ENCODE measurements around the gene HOXB5.

The HOXB5 gene

GRCh38 chr17:48606892-48607614, 13.5 kb upstream of the HOXB5 start:
- H3K27ac ChIP-seq (ENCODE audit: low read depth, low read length, poor library complexity, severe bottlenecking) = no peak overlapping the region
- H3K4me1 ChIP-seq (ENCODE audit: insufficient read depth, low read length, severe bottlenecking) = peaks cover 3% of the 10 kb centered on the region
- no peaks in the 10 kb centered on the region for H3K36me3 ChIP-seq (ENCODE audit: insufficient read depth, low read length)
- H3K9me3 ChIP-seq (ENCODE audit: low read length) = no peaks in the 10 kb centered on the region
- H3K27me3 ChIP-seq (ENCODE audit: insufficient read depth, low read length) = peaks cover under 1% of the 10 kb centered on the region; the same call in 1 of the 2 replicates
- no peak overlapping the region for H2AFZ ChIP-seq (ENCODE audit: low read length)
- no peaks in the 10 kb centered on the region for H3K79me2 ChIP-seq (ENCODE audit: insufficient read depth, low read length)
- H3K9ac ChIP-seq (ENCODE audit: low read length) = no peak overlapping the region
- H3K4me3 ChIP-seq (ENCODE audit: low read depth, low read length, poor library complexity, severe bottlenecking) = no peak overlapping the region
- TF ChIP-seq CTCF (IDR thresholded peaks at IDR 0.05; ENCODE audit: low read length) = no peak
- no peak for TF ChIP-seq EZH2 (IDR thresholded peaks at IDR 0.05; ENCODE audit: borderline replicate concordance, low read length)
- no peaks in the 10 kb centered on the region for H3F3A ChIP-seq (ENCODE audit: insufficient read depth, low read length)
- no peaks in the 10 kb centered on the region for H4K20me1 ChIP-seq (ENCODE audit: insufficient read depth, low read length)
- H3K4me2 ChIP-seq (ENCODE audit: low read length) = no peak overlapping the region
- H3K9me2 ChIP-seq (ENCODE audit: low read depth, low read length) = no peaks in the 10 kb centered on the region

- Histone ChIP-seq H3K9me3 (ENCODE audit: low read length) (no peaks in the 10 kb centered on the region), H3K36me3 (ENCODE audit: insufficient read depth, low read length) (no peaks in the 10 kb centered on the region), H3F3A (ENCODE audit: insufficient read depth, low read length) (no peaks in the 10 kb centered on the region), H4K20me1 (ENCODE audit: insufficient read depth, low read length) (no peaks in the 10 kb centered on the region), H3K79me2 (ENCODE audit: insufficient read depth, low read length) (no peaks in the 10 kb centered on the region), H3K4me2 (ENCODE audit: low read length) (no peak overlapping the region), H3K27me3 (ENCODE audit: insufficient read depth, low read length) (peaks cover 5% of the 10 kb centered on the region; the same call in 1 of the 2 replicates), H3K27ac (ENCODE audit: low read depth, low read length, poor library complexity, severe bottlenecking) (no peak overlapping the region), H2AFZ (ENCODE audit: low read length) (no peak overlapping the region), H3K9me2 (ENCODE audit: low read depth, low read length) (no peaks in the 10 kb centered on the region), H3K4me1 (ENCODE audit: insufficient read depth, low read length, severe bottlenecking) (peaks cover 3% of the 10 kb centered on the region), H3K4me3 (ENCODE audit: low read depth, low read length, poor library complexity, severe bottlenecking) (no peak overlapping the region), H3K9ac (ENCODE audit: low read length) (no peak overlapping the region)
- TF ChIP-seq CTCF (IDR thresholded peaks at IDR 0.05; ENCODE audit: low read length) = no peak
- TF ChIP-seq EZH2 (IDR thresholded peaks at IDR 0.05; ENCODE audit: borderline replicate concordance, low read length) = no peak
Observed at GRCh38 chr17:48605991-48606891, 12.7 kb upstream of the HOXB5 start.

GRCh38 chr17:48605409-48605919, 11.9 kb upstream of the HOXB5 start:
- no peaks in the 10 kb centered on the region for H3K79me2 ChIP-seq (ENCODE audit: insufficient read depth, low read length)
- no peaks in the 10 kb centered on the region for H3F3A ChIP-seq (ENCODE audit: insufficient read depth, low read length)
- no peak overlapping the region for H2AFZ ChIP-seq (ENCODE audit: low read length)
- no peaks in the 10 kb centered on the region for H3K9me2 ChIP-seq (ENCODE audit: low read depth, low read length)
- no peak overlapping the region for H3K9ac ChIP-seq (ENCODE audit: low read length)
- TF ChIP-seq CTCF (IDR thresholded peaks at IDR 0.05; ENCODE audit: low read length) = no peak
- no peak for TF ChIP-seq EZH2 (IDR thresholded peaks at IDR 0.05; ENCODE audit: borderline replicate concordance, low read length)
- H3K27me3 ChIP-seq (ENCODE audit: insufficient read depth, low read length) = peaks cover 5% of the 10 kb centered on the region; the same call in 1 of the 2 replicates
- no peaks in the 10 kb centered on the region for H3K36me3 ChIP-seq (ENCODE audit: insufficient read depth, low read length)
- no peak overlapping the region for H3K4me2 ChIP-seq (ENCODE audit: low read length)
- peaks cover 3% of the 10 kb centered on the region for H3K4me1 ChIP-seq (ENCODE audit: insufficient read depth, low read length, severe bottlenecking)
- H4K20me1 ChIP-seq (ENCODE audit: insufficient read depth, low read length) = no peaks in the 10 kb centered on the region
- H3K4me3 ChIP-seq (ENCODE audit: low read depth, low read length, poor library complexity, severe bottlenecking) = no peak overlapping the region
- H3K9me3 ChIP-seq (ENCODE audit: low read length) = no peaks in the 10 kb centered on the region
- H3K27ac ChIP-seq (ENCODE audit: low read depth, low read length, poor library complexity, severe bottlenecking) = no peak overlapping the region
